Measurements from ENCODE around the gene APBB2. TPM values are rescaled to one million over a fixed set of nuclear protein-coding genes. Genes with fewer than 3 reads are reported as not detected.
"Not testable (repeated sequence)": the region's sequence is repeated elsewhere in the genome, so short reads cannot be mapped to it uniquely, and the experiment has no call there.

The APBB2 gene
- total RNA-seq, 4 donors from 2014 or later = 42.4 to 95.8 (median 51.3) TPM

DNA sequence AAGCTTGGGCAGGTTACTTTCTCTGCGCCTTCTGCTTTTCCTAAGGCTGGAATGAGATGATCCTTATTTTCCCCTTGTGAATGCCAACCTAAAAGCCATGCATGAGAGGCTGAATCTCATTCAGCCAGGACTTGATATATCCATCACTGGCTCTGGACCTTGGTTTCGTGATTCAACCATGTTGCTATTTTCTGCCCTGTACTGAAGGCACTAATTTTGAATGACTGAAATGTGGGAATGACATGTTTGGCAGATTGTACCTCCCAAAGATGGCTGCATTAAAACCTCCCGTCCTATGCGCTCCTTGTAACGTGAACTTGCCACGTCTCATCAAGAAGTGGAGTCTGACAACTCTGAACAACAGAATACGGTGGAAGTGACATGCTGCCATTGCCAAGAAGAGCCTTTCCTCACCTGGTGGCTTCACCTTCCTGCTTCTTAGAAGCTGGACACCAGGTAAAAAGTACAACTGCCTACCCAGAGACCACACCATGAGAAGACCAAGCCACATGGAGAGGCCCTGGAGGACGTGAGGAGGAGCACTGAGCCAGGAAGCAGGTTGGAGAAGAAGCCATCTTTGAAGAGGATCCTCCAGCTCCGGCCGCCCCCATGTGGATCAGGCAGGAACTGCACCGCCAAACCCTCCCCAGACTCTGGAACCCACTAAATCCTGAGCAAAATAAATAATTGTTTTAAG, 290.1 kb downstream of the APBB2 start:
- Histone ChIP-seq H3K27me3 (no peaks in the 10 kb centered on the region), H3K36me3 (peaks cover 4% of the 10 kb centered on the region), H3K27ac (no peak overlapping the region), H3K4me3 (no peak overlapping the region), H3K4me1 (peaks cover 8% of the 10 kb centered on the region), H3K9me3 (no peaks in the 10 kb centered on the region)
- 64% methylated on average over 11 of the region's 11 CpGs for WGBS
- DNase-seq (ENCODE audit: low spot score in 2 of 2) = peak in 1 of 2 donors; percentile 77
- TF ChIP-seq EP300 (IDR thresholded peaks at IDR 0.05) = no peak
- TF ChIP-seq, protein P1, sequence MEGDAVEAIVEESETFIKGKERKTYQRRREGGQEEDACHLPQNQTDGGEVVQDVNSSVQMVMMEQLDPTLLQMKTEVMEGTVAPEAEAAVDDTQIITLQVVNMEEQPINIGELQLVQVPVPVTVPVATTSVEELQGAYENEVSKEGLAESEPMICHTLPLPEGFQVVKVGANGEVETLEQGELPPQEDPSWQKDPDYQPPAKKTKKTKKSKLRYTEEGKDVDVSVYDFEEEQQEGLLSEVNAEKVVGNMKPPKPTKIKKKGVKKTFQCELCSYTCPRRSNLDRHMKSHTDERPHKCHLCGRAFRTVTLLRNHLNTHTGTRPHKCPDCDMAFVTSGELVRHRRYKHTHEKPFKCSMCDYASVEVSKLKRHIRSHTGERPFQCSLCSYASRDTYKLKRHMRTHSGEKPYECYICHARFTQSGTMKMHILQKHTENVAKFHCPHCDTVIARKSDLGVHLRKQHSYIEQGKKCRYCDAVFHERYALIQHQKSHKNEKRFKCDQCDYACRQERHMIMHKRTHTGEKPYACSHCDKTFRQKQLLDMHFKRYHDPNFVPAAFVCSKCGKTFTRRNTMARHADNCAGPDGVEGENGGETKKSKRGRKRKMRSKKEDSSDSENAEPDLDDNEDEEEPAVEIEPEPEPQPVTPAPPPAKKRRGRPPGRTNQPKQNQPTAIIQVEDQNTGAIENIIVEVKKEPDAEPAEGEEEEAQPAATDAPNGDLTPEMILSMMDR (IDR thresholded peaks at IDR 0.05) = peak; percentile 71 to 94

DNA sequence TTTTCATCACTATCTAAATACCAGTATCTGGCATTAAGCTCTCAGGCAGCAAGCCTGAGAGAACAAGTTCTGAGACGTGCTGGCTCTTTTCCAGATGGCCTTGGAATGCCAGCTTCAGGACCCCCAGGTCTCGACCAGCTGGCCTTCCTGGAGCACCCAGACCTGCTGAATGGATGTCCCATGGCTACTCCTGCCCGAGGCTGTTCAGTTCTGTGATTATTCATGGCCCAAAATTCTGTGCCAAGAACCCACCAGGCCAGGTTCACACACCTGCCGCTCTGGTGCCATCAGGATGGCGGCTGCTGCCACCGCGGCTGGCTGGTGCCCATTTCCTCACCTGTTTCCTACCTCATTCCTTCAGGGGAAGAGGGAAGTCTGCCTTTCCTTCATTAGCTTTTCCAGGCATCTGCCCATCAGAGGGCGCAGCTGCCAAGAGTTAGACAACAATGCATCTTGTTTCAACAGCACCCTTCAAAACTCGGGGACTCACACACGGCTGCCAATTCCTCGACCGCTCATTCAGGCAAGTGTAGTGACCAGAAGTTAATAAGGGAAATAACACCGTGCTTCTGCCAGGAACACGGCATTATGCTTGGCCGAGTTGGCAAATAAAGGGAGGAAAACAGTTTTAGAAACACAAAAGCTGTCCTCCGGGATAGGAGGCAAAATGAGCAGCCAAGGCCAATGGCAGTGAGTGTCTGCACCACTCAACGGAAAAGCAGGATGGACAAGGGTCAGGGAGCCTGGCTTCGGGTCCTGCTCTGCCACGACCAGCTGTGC, 290.8 kb downstream of the APBB2 start:
- Histone ChIP-seq H3K36me3 (peaks cover 4% of the 10 kb centered on the region), H3K4me1 (peaks cover 11% of the 10 kb centered on the region), H3K27ac (peak overlapping the region; percentile 11), H3K9me3 (no peaks in the 10 kb centered on the region), H3K4me3 (no peak overlapping the region), H3K27me3 (no peaks in the 10 kb centered on the region)
- WGBS = 50% methylated on average over 19 of the region's 19 CpGs
- no peak for TF ChIP-seq POLR2AphosphoS5 (IDR thresholded peaks at IDR 0.05)
- TF ChIP-seq, protein P1 (IDR thresholded peaks at IDR 0.05) = no peak
- TF ChIP-seq POLR2A (IDR thresholded peaks at IDR 0.05) = no peak
- TF ChIP-seq EP300 (IDR thresholded peaks at IDR 0.05) = no peak
- no peak for DNase-seq (ENCODE audit: low spot score in 2 of 2)

DNA sequence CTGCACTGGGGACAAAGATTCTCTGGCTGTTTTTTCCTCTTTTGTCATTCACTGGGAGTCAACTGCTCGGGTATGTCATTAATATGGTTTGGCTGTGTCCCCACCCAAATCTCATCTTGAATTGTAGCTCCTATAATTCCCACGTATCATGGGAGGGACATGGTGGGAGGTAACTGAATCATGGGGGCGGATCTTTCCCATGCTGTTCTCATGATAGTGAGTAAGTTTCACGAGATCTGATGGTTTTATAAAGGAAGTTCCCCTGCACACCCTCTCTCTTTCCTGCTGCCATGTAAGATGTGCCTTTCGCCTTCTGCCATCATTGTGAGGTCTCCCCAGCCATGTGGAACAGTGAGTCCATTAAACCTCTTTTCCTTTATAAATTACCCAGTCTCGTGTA, 294.4 kb downstream of the APBB2 start:
- H3K27me3 ChIP-seq; H3K36me3 ChIP-seq; H3K27ac ChIP-seq; DNase-seq (ENCODE audit: low spot score in 2 of 2); H3K9me3 ChIP-seq; H3K4me3 ChIP-seq: not testable (repeated sequence)
- WGBS = 96% methylated on average over 6 of the region's 6 CpGs
- H3K4me1 ChIP-seq = peaks cover 39% of the 10 kb centered on the region

DNA sequence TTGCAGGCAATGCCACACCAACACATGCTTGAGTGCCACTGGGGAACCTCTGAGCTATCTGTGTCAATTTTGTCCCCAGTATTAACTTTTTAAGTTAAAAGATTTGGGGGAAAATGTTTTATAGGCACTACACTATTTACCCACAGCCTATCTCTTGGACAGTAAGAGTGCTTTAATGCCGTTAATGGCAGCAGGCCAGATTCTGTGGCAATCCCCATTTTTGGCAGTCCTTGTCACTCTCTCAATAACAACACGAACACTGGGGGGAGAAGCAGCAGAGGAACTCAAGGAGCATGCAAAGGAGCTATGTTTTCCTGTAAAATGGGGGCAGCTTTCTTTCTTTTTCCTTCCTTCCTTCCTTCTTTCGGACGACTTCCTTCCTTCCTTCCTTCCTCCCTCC, 296.0 kb downstream of the APBB2 start:
- Histone ChIP-seq H3K4me3 (no peak overlapping the region), H3K9me3 (no peaks in the 10 kb centered on the region), H3K4me1 (peaks cover 31% of the 10 kb centered on the region), H3K36me3 (no peaks in the 10 kb centered on the region), H3K27me3 (no peaks in the 10 kb centered on the region), H3K27ac (no peak overlapping the region)
- TF ChIP-seq, protein P1 (IDR thresholded peaks at IDR 0.05) = no peak
- no peak for TF ChIP-seq POLR2AphosphoS5 (IDR thresholded peaks at IDR 0.05)
- TF ChIP-seq EP300 (IDR thresholded peaks at IDR 0.05) = no peak
- no peak for TF ChIP-seq POLR2A (IDR thresholded peaks at IDR 0.05)
- 36% methylated on average over 4 of the region's 4 CpGs for WGBS
- DNase-seq (ENCODE audit: low spot score in 2 of 2) = peak in 1 of 2 donors; percentile 86

DNA sequence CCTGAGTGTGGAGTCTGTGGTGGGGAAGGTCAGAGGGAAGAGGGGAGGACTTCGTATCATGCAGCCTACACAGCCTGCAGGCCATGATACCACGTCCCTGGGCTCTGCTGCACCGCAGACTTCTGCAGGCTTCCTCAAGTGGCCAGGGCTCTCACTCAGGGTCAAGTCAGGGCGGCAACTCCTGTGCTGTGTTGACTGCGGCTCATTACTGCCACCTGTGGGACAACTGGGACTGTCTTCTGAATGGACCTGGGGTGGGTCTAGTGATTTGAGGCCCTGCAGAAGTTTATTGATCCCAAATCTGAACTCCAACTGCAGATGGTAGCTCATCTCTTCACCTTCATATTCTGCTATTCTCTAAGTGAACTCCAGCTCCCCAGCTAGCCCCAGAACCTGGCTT, 297.5 kb downstream of the APBB2 start:
- no peaks in the 10 kb centered on the region for H3K27me3 ChIP-seq
- no peak overlapping the region for H3K4me3 ChIP-seq
- H3K36me3 ChIP-seq = no peaks in the 10 kb centered on the region
- no peak for DNase-seq (ENCODE audit: low spot score in 2 of 2)
- H3K9me3 ChIP-seq = no peaks in the 10 kb centered on the region
- TF ChIP-seq, protein P1 (IDR thresholded peaks at IDR 0.05) = peak; percentile 3 to 33
- TF ChIP-seq POLR2AphosphoS5 (IDR thresholded peaks at IDR 0.05) = no peak
- peaks cover 31% of the 10 kb centered on the region for H3K4me1 ChIP-seq
- WGBS = 84% methylated on average over 5 of the region's 5 CpGs
- no peak overlapping the region for H3K27ac ChIP-seq
